HepG2 (cell line): ENCODE measurements around the gene CCND1. TPM values are rescaled to one million over a fixed set of nuclear protein-coding genes. Genes with fewer than 3 reads are reported as not detected.

Source experiments
- ELF1 ChIP-seq: sonication (generic); formaldehyde crosslinking; IDR thresholded peaks from 2 replicates; pipeline ENCODE4 v1.4.0; 2020; ENCODE audit warnings: missing genetic modification reagents
- GABPA ChIP-seq, 2 experiments: IDR thresholded peaks; 2 replicates each; pipeline ENCODE4 v1.6.1; 2011 to 2016; ENCODE audit warnings: low read depth in 2 of 2, low read length in 1 of 2, missing biosample characterization in 1 of 2, missing genetic modification characterization in 1 of 2
- JARID2 ChIP-seq: sonication (generic); formaldehyde crosslinking; IDR thresholded peaks from 2 replicates; pipeline ENCODE4 v1.8.1; 2023; ENCODE audit warnings: missing genetic modification reagents, inconsistent platforms; ENCODE audit not compliant: insufficient replicate concordance
- KDM1A ChIP-seq: IDR thresholded peaks from 2 replicates; pipeline ENCODE4 v1.6.1; 2016; ENCODE audit warnings: missing compliant biosample characterization
- NFIC ChIP-seq: IDR thresholded peaks from 2 replicates; pipeline ENCODE4 v1.6.1; 2012; ENCODE audit warnings: mild to moderate bottlenecking, low read length, inconsistent platforms
- PHF8 ChIP-seq: sonication (generic); formaldehyde crosslinking; IDR thresholded peaks from 2 replicates; pipeline ENCODE4 v1.5.0; 2020; ENCODE audit warnings: missing genetic modification reagents
- SUZ12 ChIP-seq: fragments of 150-350 bp; IDR thresholded peaks from 2 replicates; pipeline ENCODE4 v1.6.1; 2014; ENCODE audit warnings: low read depth, low read length
- TAF15 ChIP-seq: fragments of 200-400 bp; formaldehyde crosslinking; IDR thresholded peaks from one replicate; pipeline ENCODE4 v1.6.1; 2018; ENCODE audit warnings: mild to moderate bottlenecking, low read depth, low read length; ENCODE audit not compliant: poor library complexity, severe bottlenecking
- U2AF2 ChIP-seq: fragments of 200-400 bp; formaldehyde crosslinking; IDR thresholded peaks from 2 replicates; pipeline ENCODE4 v1.6.1; 2017; ENCODE audit warnings: low read depth, mild to moderate bottlenecking, low read length
- ZNF17 ChIP-seq: sonication (generic); formaldehyde crosslinking; IDR thresholded peaks from 2 replicates; pipeline ENCODE4 v1.5.0; 2020; ENCODE audit warnings: mild to moderate bottlenecking, missing genetic modification reagents
- ZNF263 ChIP-seq: sonication (generic); formaldehyde crosslinking; IDR thresholded peaks from 2 replicates; pipeline ENCODE4 v1.4.0; 2020; ENCODE audit warnings: missing genetic modification reagents
- ZNF546 ChIP-seq: sonication (generic); formaldehyde crosslinking; conservative IDR thresholded peaks from 2 replicates; pipeline ENCODE4 v1.8.1; 2023; ENCODE audit warnings: mild to moderate bottlenecking, missing genetic modification reagents
- ZNF552 ChIP-seq: sonication (generic); formaldehyde crosslinking; IDR thresholded peaks from 2 replicates; pipeline ENCODE4 v1.9.0; 2022; ENCODE audit warnings: missing genetic modification reagents, mild to moderate bottlenecking, borderline replicate concordance
- ZNF570 ChIP-seq: sonication (generic); formaldehyde crosslinking; IDR thresholded peaks from 2 replicates; pipeline ENCODE4 v1.4.0; 2020; ENCODE audit warnings: mild to moderate bottlenecking, missing genetic modification reagents, borderline replicate concordance
- polyA plus RNA-seq, 8 experiments: library from polyadenylated mRNA; depleted of rRNA in 3 of 8; stranded (reverse) in 7 of 8; unstranded in 1 of 8; fragments of >200 nt; fragmentation: Illumina TruSeq in 4 of 8; extraction: Trizol in 4 of 8; gene quantifications; 2 replicates each; pipeline versions ENCODE4 v1.2.1 to v1.2.3, GENCODE V29; 2011 to 2016; ENCODE audit warnings: low read depth in 4 of 8, missing spikeins in 1 of 8, mixed read lengths in 1 of 8; ENCODE audit not compliant: insufficient read depth in 1 of 8
- total RNA-seq, 5 experiments: library from RNA; depleted of rRNA; stranded (reverse); fragments of >200 nt; fragmentation: Illumina TruSeq; extraction: Trizol; gene quantifications; 2 replicates each; pipeline ENCODE4 v1.2.3, GENCODE V29; 2016; ENCODE audit warnings: low read depth in 1 of 5
- TF ChIP-seq, protein P1 (sequence below): sonication (generic); formaldehyde crosslinking; conservative IDR thresholded peaks from 2 replicates; pipeline ENCODE4 v1.4.0; 2020; ENCODE audit warnings: missing genetic modification reagents
- TF ChIP-seq, protein P2 (sequence below): sonication (generic); formaldehyde crosslinking; IDR thresholded peaks from 2 replicates; pipeline ENCODE4 v1.8.0; 2022; ENCODE audit warnings: missing genetic modification reagents, mild to moderate bottlenecking, borderline replicate concordance
- TF ChIP-seq, protein P3 (sequence below): sonication (generic); formaldehyde crosslinking; IDR thresholded peaks from 2 replicates; pipeline ENCODE4 v1.4.0; 2020; ENCODE audit warnings: missing genetic modification reagents, borderline replicate concordance
- TF ChIP-seq, protein P4 (sequence below): sonication (generic); formaldehyde crosslinking; IDR thresholded peaks from 2 replicates; pipeline ENCODE4 v1.5.1; 2020; ENCODE audit warnings: mild to moderate bottlenecking, missing genetic modification reagents

Gene CCND1
- total and polyA plus RNA-seq, 2 of the 13 experiments (the other 11 are each of a cell fraction or from before 2014, with no cell fraction given) = 107 to 136 TPM

DNA sequence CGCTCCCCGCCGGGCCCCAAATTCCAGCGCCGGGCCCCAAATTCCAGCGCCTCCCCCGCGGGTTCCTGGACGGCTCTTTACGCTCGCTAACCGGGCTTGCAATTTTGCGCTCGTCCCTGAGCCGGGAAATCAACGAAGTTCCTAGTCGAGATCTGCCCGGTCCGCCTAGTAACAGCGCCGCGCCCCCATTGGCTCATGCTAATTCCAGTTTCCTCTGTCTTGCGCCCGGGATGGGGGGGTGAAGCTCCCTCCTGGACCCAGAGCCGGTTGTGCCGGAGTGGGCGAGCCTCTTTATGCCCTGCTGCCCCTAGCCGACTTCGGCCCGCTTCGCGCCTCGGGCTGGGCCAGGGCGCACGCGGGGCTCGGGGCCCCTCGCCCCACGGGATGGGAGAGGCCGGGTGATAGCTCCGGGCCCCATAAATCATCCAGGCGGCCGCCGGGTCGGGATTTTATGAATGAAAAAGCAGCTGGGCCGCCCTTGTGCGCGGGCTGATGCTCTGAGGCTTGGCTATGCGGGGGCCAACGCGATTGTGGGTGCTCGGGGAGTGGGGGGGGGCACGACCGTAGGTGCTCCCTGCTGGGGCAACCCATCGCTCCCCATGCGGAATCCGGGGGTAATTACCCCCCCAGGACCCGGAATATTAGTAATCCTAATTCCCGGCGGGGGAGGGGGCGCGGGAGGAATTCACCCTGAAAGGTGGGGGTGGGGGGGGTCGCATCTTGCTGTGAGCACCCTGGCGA is 1.8 kb upstream of the CCND1 start (continued):
- peak; percentile 39; the same call in 1 of the 2 replicates for TF ChIP-seq ELF1 (CRISPR knock-in tag)
- no peak for TF ChIP-seq ZNF546 (CRISPR knock-in tag)
- TF ChIP-seq GABPA (IDR thresholded peaks at IDR 0.05; ENCODE audit: low read depth, low read length) = no peak
- no peak for TF ChIP-seq GABPA (CRISPR knock-in tag; IDR thresholded peaks at IDR 0.05; ENCODE audit: low read depth)
- TF ChIP-seq NFIC = no peak
- TF ChIP-seq ZNF17 (CRISPR knock-in tag) = no peak
- TF ChIP-seq, protein P1, sequence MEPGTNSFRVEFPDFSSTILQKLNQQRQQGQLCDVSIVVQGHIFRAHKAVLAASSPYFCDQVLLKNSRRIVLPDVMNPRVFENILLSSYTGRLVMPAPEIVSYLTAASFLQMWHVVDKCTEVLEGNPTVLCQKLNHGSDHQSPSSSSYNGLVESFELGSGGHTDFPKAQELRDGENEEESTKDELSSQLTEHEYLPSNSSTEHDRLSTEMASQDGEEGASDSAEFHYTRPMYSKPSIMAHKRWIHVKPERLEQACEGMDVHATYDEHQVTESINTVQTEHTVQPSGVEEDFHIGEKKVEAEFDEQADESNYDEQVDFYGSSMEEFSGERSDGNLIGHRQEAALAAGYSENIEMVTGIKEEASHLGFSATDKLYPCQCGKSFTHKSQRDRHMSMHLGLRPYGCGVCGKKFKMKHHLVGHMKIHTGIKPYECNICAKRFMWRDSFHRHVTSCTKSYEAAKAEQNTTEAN (CRISPR knock-in tag) = no peak
- TF ChIP-seq KDM1A = no peak
- no peak for TF ChIP-seq U2AF2
- no peak for TF ChIP-seq SUZ12
- no peak for TF ChIP-seq ZNF552 (CRISPR knock-in tag)
- TF ChIP-seq TAF15 = peak; percentile 27
- TF ChIP-seq ZNF570 (CRISPR knock-in tag) = no peak
- TF ChIP-seq, protein P2, sequence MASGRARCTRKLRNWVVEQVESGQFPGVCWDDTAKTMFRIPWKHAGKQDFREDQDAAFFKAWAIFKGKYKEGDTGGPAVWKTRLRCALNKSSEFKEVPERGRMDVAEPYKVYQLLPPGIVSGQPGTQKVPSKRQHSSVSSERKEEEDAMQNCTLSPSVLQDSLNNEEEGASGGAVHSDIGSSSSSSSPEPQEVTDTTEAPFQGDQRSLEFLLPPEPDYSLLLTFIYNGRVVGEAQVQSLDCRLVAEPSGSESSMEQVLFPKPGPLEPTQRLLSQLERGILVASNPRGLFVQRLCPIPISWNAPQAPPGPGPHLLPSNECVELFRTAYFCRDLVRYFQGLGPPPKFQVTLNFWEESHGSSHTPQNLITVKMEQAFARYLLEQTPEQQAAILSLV = no peak
- TF ChIP-seq, protein P3, sequence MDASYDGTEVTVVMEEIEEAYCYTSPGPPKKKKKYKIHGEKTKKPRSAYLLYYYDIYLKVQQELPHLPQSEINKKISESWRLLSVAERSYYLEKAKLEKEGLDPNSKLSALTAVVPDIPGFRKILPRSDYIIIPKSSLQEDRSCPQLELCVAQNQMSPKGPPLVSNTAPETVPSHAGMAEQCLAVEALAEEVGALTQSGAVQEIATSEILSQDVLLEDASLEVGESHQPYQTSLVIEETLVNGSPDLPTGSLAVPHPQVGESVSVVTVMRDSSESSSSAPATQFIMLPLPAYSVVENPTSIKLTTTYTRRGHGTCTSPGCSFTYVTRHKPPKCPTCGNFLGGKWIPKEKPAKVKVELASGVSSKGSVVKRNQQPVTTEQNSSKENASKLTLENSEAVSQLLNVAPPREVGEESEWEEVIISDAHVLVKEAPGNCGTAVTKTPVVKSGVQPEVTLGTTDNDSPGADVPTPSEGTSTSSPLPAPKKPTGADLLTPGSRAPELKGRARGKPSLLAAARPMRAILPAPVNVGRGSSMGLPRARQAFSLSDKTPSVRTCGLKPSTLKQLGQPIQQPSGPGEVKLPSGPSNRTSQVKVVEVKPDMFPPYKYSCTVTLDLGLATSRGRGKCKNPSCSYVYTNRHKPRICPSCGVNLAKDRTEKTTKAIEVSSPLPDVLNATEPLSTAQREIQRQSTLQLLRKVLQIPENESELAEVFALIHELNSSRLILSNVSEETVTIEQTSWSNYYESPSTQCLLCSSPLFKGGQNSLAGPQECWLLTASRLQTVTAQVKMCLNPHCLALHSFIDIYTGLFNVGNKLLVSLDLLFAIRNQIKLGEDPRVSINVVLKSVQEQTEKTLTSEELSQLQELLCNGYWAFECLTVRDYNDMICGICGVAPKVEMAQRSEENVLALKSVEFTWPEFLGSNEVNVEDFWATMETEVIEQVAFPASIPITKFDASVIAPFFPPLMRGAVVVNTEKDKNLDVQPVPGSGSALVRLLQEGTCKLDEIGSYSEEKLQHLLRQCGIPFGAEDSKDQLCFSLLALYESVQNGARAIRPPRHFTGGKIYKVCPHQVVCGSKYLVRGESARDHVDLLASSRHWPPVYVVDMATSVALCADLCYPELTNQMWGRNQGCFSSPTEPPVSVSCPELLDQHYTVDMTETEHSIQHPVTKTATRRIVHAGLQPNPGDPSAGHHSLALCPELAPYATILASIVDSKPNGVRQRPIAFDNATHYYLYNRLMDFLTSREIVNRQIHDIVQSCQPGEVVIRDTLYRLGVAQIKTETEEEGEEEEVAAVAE (CRISPR knock-in tag) = no peak
- TF ChIP-seq PHF8 (CRISPR knock-in tag) = peak; percentile 68
- TF ChIP-seq, protein P4, sequence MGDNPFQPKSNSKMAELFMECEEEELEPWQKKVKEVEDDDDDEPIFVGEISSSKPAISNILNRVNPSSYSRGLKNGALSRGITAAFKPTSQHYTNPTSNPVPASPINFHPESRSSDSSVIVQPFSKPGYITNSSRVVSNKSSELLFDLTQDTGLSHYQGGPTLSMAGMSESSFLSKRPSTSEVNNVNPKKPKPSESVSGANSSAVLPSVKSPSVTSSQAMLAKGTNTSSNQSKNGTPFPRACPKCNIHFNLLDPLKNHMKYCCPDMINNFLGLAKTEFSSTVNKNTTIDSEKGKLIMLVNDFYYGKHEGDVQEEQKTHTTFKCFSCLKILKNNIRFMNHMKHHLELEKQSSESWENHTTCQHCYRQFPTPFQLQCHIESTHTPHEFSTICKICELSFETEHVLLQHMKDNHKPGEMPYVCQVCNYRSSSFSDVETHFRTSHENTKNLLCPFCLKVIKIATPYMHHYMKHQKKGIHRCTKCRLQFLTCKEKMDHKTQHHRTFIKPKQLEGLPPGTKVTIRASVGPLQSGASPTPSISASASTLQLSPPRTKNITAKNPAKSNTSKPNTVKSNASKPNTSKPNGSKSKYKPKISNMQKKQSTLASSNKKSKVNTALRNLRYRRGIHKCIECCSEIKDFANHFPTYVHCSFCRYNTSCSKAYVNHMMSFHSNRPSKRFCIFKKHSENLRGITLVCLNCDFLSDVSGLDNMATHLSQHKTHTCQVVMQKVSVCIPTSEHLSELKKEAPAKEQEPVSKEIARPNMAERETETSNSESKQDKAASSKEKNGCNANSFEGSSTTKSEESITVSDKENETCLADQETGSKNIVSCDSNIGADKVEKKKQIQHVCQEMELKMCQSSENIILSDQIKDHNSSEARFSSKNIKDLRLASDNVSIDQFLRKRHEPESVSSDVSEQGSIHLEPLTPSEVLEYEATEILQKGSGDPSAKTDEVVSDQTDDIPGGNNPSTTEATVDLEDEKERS (CRISPR knock-in tag) = no peak
- no peak for TF ChIP-seq ZNF263
- TF ChIP-seq JARID2 = no peak
